CD4-positive, alpha-beta T cell treated with Interleukin-17A for 1 hour (primary cell): ENCODE measurements around the gene SAMD11.

Source experiments
- DNase-seq: peaks from one replicate; pipeline ENCODE4 v3.0.0-alpha.2; 2020

SAMD11 gene

GRCh38 chr1:918843-919242, 4.9 kb upstream of the SAMD11 start:
- DNase-seq: no peak

GRCh38 chr1:919271-919872, 4.4 kb upstream of the SAMD11 start:
- DNase-seq: no peak

GRCh38 chr1:920010-920409, 3.7 kb upstream of the SAMD11 start:
- DNase-seq: no peak

- DNase-seq: no peak
These were observed 3.2 kb upstream of the SAMD11 start for GRCh38 chr1:920521-920920.

- DNase-seq: peak; percentile 41
These were observed 2.5 kb upstream of the SAMD11 start for GRCh38 chr1:921011-921837.

GRCh38 chr1:923991-924655, 400 bp downstream of the SAMD11 start:
- DNase-seq: no peak

GRCh38 chr1:924656-925560, 1.2 kb downstream of the SAMD11 start:
- DNase-seq: no peak

- no peak for DNase-seq
These were observed 2.1 kb downstream of the SAMD11 start for GRCh38 chr1:925561-926421.

- no peak for DNase-seq
These were observed 3.5 kb downstream of the SAMD11 start for GRCh38 chr1:927234-927633.

- DNase-seq: no peak
These were observed 4.0 kb downstream of the SAMD11 start for GRCh38 chr1:927748-928147.

- no peak for DNase-seq
These were observed 5.3 kb downstream of the SAMD11 start for GRCh38 chr1:928825-929661.

GRCh38 chr1:929712-930632, 6.2 kb downstream of the SAMD11 start:
- no peak for DNase-seq

GRCh38 chr1:930633-931138, 7.0 kb downstream of the SAMD11 start:
- no peak for DNase-seq

GRCh38 chr1:931380-932172, 7.9 kb downstream of the SAMD11 start:
- DNase-seq: no peak

- DNase-seq: no peak
These were observed 8.4 kb downstream of the SAMD11 start for GRCh38 chr1:932173-932510.

GRCh38 chr1:932776-933602, 9.3 kb downstream of the SAMD11 start:
- DNase-seq: no peak

GRCh38 chr1:933603-933940, 9.8 kb downstream of the SAMD11 start:
- DNase-seq: no peak
